Hematopoietic multipotent progenitor cell (in vitro differentiated cells): ENCODE results near the gene ABCG1. TPM values are rescaled to one million over a fixed set of nuclear protein-coding genes. Genes with fewer than 3 reads are reported as not detected.

Experiments used
- DNase-seq, 3 donors: peaks; one replicate each; pipeline ENCODE4 v3.0.0-alpha.2; 2011 to 2015; ENCODE audit warnings: low read depth in 2 of 3, low spot score in 2 of 3
- total RNA-seq: library from RNA; depleted of rRNA; stranded (reverse); fragments of >200 nt; gene quantifications from one replicate; pipeline ENCODE4 v1.2.3, GENCODE V29; 2012

Gene ABCG1
- total RNA-seq, 1 donor, result 45.5 TPM

- DNase-seq, result no peak
Observed at GRCh38 chr21:42316891-42317290, 98.0 kb downstream of the ABCG1 start.

GRCh38 chr21:42317341-42317741, 98.4 kb downstream of the ABCG1 start:
- no peak for DNase-seq

GRCh38 chr21:42317826-42318746, 99.1 kb downstream of the ABCG1 start:
- DNase-seq, result no peak

- DNase-seq, result peak in 2 of 3 donors; percentile 65 to 77
Observed at GRCh38 chr21:42319376-42319775, 100.4 kb downstream of the ABCG1 start.

GRCh38 chr21:42319851-42320572, 101.1 kb downstream of the ABCG1 start:
- DNase-seq, result no peak

- DNase-seq, result no peak
Observed at GRCh38 chr21:42320791-42321190, 101.9 kb downstream of the ABCG1 start.

GRCh38 chr21:42321231-42321630, 102.3 kb downstream of the ABCG1 start:
- DNase-seq, result no peak

- DNase-seq, result no peak
Observed at GRCh38 chr21:42321845-42322244, 102.9 kb downstream of the ABCG1 start.

- DNase-seq, result no peak
Observed at GRCh38 chr21:42324896-42325295, 106.0 kb downstream of the ABCG1 start.

- no peak for DNase-seq
Observed at GRCh38 chr21:42330380-42331371, 111.7 kb downstream of the ABCG1 start.

- DNase-seq, result no peak
Observed at GRCh38 chr21:42331660-42332059, 112.7 kb downstream of the ABCG1 start.

- no peak for DNase-seq
Observed at GRCh38 chr21:42332557-42333317, 113.8 kb downstream of the ABCG1 start.

GRCh38 chr21:42336054-42336453, 117.1 kb downstream of the ABCG1 start:
- no peak for DNase-seq

- no peak for DNase-seq
Observed at GRCh38 chr21:42337276-42337675, 118.3 kb downstream of the ABCG1 start.

- DNase-seq, result peak; percentile 53 to 89 (median 85)
Observed at GRCh38 chr21:42337830-42338728, 119.1 kb downstream of the ABCG1 start.

GRCh38 chr21:42338729-42339715, 120.1 kb downstream of the ABCG1 start:
- DNase-seq, result no peak

GRCh38 chr21:42340187-42341050, 121.5 kb downstream of the ABCG1 start:
- no peak for DNase-seq
